HG02870 (cell line): ENCODE measurements around the gene DCHS1.

Source experiments
- ATAC-seq: cut with Tn5 transposase; IDR thresholded peaks from one replicate; pipeline ENCODE4 v1.9.1; 2021; ENCODE audit warnings: mild to moderate bottlenecking, moderate library complexity; ENCODE audit not compliant: unreplicated experiment

DCHS1 gene

DNA sequence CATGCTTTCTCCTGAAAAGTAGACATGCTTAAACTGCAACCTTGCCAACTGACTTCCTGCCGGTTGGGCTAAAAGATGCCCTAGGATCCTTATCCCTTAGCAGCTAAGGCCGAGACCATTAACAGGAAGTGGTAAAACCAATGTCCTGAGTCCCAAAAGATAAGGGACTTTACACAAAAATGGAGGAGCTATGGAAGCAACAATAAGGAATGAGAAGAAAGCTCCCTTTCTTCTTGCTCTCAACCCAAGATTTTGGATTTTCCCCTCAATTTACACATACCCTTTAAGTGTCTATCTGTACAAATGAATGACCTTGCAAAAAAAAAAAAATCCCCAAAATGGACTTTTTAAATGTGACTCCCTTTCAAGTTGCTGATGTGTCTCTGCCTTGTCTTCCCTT is 16.4 kb upstream of the DCHS1 start:
- ATAC-seq: no peak

DNA sequence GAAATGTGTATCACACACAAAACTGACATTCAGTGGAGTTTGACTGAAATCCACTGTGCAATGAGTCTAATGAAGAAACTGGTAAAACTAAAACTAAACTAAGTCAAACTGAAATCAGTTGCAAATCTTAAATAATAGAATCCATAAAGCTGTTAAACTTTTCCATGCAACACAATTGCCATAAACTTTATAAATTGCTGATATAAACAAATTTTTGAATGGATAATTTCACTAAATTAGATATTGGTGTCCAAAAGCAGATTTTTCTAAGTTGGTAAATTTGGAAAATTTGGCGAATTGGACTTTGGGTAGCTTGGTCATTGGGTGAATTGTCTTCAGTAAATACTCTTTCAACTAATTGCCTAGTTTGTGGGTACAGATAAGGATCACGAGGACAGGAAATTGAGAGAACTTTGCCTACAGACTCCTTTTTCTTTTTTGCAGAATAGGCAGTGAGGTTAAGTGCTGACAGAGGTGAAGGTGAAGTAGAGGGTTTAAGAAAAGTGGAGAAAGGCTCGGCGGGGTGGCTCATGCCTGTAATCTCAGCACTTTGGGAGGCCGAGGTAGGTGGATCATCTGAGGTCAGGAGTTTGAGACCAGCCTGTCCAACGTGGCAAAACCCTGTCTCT is 14.7 kb upstream of the DCHS1 start:
- ATAC-seq: no peak

DNA sequence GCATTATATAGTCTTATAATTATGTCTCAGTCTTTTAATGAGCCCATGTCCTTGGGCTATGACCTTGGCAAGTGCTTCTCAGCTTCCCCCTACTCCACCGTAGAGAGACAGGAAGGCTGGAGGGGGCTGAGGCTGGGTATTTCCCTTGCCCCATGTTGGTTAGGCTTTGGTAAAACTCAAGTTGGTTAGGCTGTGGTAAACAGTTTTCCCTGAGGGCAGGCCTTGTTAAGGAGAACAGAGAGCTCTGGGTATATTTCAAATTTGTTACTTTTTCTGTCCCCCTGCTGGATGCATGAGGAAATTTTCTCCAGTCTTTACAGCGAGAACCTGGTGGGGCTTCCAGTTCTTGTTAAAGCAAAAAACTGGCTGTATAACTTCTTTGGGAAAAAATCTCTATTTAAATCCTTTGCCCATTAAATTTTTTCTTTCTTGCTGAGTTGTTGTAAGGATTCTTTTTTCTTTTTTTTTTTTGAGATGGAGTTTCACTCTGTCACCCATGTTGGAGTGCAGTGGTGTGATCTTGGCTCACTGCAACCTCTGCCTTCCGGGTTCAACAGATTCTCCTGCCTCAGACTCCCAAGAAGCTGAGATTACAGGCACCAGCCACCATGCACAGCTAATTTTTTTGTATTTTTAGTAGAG is 12.2 kb upstream of the DCHS1 start:
- no peak for ATAC-seq

- ATAC-seq: no peak
These were observed 10.9 kb upstream of the DCHS1 start for GRCh38 chr11:6666302-6667183.

- ATAC-seq: no peak
These were observed 8.9 kb upstream of the DCHS1 start for GRCh38 chr11:6664551-6664950.

DNA sequence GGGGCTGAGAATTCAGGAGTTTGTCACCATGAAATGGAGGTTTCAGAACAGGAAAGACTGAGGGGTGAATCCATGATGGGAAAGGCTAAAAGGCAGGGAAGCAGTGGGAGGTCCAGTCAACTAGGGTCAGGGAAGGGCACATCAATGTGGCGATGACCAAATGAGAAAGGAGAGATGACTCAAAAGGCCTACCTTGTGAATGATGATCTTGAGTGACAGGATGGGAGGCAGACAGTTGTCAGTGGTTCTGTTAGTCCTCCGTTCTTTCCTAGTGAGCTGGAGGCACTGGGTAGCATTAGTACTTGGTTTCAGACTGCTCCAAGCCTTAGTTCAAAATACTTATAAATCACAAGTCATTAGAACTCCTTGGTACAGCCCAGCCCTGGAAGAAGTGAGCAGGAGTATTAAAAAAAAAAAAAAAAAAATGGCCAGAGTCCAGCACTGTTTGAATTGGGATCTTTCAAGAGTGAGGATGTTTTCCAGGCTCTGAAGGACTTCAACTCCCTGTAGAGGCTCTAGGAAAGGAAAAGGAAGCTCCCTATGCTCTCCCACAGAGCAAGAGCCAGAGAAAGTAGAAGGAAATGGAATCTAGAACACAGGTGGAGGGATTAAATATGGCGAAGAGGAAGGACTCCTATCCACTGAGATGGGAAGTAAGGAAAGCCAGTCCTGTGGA is 8.3 kb upstream of the DCHS1 start:
- no peak for ATAC-seq

- no peak for ATAC-seq
These were observed 5.1 kb upstream of the DCHS1 start for GRCh38 chr11:6660712-6661111.

GRCh38 chr11:6658647-6659046 is 3.0 kb upstream of the DCHS1 start:
- no peak for ATAC-seq

DNA sequence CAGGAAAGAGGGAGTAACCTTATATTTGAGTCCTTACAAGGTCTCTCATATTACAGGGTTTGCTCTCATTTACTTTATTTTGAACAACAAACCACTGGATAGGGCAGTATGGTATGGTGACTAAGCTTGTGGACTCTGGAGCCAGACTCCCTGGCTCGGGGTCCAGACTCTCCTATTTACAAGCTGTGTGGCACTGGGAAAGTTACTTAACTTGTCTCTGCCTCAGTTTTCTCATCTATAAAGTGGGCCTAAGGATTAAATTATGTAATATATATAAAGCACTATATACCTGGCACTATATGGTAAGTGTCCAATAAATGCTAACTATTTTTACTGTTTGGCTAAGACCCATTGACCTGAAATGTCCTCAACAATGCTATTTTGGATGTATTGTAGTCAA is 1.7 kb upstream of the DCHS1 start:
- ATAC-seq: no peak

GRCh38 chr11:6656936-6657335 is 1.3 kb upstream of the DCHS1 start:
- no peak for ATAC-seq

DNA sequence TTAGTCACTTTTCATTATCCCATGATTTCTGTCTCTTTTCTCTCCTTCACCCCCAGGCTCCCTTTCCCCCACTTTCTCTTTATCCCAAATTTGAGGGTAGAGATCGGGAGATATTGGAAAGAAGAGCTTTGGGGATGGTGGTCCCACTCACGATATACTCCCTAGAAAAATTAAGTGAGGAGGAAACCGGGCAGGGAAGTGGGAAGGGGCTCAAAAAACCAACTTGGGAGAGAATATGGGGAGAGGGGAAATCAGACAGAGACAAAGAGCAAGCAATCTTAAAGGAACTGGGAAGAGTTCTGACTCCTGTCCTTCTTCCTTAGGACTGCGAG is 941 bp upstream of the DCHS1 start:
- no peak for ATAC-seq

- no peak for ATAC-seq
These were observed 404 bp downstream of the DCHS1 start for GRCh38 chr11:6655020-6655789.

DNA sequence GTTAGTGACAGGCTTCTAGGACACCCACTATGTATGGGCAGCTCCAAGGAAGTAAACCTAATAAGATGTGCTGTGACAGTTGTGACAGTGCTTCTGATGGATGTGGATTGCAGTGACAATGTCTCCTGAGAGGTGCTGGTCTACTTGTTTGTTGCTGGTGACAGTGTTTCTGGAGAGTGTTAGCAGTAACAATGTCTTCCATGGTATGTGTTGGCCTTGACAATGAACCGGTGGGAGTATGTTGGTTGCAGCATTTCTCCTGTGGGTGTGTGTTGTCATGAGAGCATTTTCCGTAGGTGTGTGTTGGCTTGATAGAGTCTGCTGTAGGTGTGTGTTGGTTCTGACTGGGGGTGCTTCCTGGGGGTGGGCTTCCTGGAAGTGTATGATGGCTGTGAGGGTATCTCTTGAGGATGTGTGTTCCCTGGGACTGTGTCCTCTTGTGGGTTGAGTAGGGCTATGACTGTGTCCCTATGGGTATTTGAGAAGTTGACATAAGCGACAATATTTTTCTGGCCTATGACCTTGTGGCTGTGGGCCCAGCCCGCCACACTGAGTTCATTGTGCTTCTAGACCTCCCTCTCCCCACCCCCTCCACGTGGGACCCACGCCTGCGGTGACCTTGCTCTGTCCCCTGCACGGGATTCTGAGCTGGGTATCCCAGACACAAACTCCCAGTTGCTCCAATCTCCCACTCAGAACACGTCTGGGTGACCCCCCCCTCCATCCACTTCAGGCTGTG is 1.2 kb downstream of the DCHS1 start:
- no peak for ATAC-seq

- ATAC-seq: no peak
These were observed 2.0 kb downstream of the DCHS1 start for GRCh38 chr11:6653656-6654055.

- no peak for ATAC-seq
These were observed 2.5 kb downstream of the DCHS1 start for GRCh38 chr11:6653097-6653496.

DNA sequence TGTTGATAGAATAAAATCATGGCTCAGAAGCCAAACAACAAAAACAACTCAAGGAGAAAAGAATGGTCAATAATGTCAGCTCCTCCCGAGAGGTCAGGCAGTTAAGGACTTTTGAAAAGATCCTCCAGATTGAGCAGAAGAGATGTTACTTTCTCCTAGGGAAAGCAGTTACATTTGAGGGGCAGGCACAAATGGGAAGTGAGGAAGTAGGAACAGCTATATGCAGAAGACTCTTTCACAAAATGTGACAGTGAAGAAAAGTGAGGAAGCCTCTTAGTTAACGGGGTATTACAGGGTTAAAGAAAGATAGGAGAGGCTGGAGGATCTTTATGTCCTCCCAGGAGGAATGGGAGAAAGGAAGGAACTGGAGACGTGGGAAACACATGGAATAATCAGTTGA is 3.4 kb downstream of the DCHS1 start:
- no peak for ATAC-seq

DNA sequence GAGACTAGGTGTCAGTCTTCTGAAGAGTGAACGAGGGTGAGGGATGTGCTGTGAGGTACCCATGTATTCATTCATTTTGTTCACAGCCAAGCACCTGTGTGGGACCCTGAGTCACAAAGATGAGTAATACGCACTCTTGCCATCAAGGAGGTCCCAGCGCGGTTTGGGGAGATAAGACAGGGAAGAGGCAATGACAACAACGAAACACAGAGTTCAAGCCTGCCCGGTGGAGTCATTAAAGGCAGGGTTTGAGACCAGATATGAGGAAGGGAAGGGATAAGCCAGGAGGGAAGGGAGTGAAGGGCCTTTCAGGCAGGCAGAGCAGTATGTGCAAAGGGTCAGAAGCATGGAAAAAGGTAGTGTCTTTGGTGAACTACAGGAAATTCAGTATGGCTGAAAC is 4.6 kb downstream of the DCHS1 start:
- no peak for ATAC-seq

- no peak for ATAC-seq
These were observed 5.5 kb downstream of the DCHS1 start for GRCh38 chr11:6650104-6650503.

- no peak for ATAC-seq
These were observed 7.1 kb downstream of the DCHS1 start for GRCh38 chr11:6648501-6648900.

GRCh38 chr11:6647836-6648235 is 7.8 kb downstream of the DCHS1 start:
- no peak for ATAC-seq
